HEK293 (cell line): ENCODE data around the gene CHST3.

ENCODE experiments used
- CTCF ChIA-PET: fragments of 350-600 bp; formaldehyde crosslinking; extraction: SDS; loops from one replicate; lab custom pipeline; 2021; ENCODE audit warnings: antibody characterized with exemption; lab: Yijun Ruan, JAX
- POLR2A ChIA-PET: fragments of 300-600 bp; formaldehyde crosslinking; extraction: SDS; loops from one replicate; lab custom pipeline; 2020; ENCODE audit warnings: antibody characterized with exemption, inconsistent platforms; lab: Yijun Ruan, JAX
- H3K27ac ChIP-seq: fragments of 200-500 bp; sonication (Bioruptor generic); 2 replicates; pipeline ENCODE4 v1.5.1; 2014; ENCODE audit warnings: low read depth, low read length, control low read depth, inconsistent platforms; ENCODE audit errors: extremely low read depth
- H3K36me3 ChIP-seq, 2 experiments: fragments of 200-500 bp in 1 of 2; sonication (Bioruptor generic) in 1 of 2; 1 replicate in 1 of 2; 2 replicates in 1 of 2; pipeline ENCODE4 v1.5.1; 2014 to 2017; ENCODE audit warnings: inconsistent platforms in 2 of 2, low read length in 2 of 2; ENCODE audit not compliant: control insufficient read depth in 2 of 2, insufficient read depth in 1 of 2
- H3K4me1 ChIP-seq: fragments of 200-500 bp; sonication (Bioruptor generic); 2 replicates; pipeline ENCODE4 v1.5.1; 2014; ENCODE audit warnings: mild to moderate bottlenecking, low read length, inconsistent platforms; ENCODE audit not compliant: control insufficient read depth, insufficient read depth
- H3K4me3 ChIP-seq: 2 replicates; pipeline ENCODE4 v1.5.1; 2011; ENCODE audit warnings: low read depth, mild to moderate bottlenecking, control low read depth, low read length, moderate library complexity
- H3K9me3 ChIP-seq: fragments of 200-500 bp; sonication (Bioruptor generic); 2 replicates; pipeline ENCODE4 v1.5.1; 2014; ENCODE audit warnings: low read depth, low read length, inconsistent platforms; ENCODE audit not compliant: control insufficient read depth, insufficient read depth
- HOXD13 ChIP-seq: sonication (generic); formaldehyde crosslinking; IDR thresholded peaks from 2 replicates; pipeline ENCODE4 v1.8.0; 2022; ENCODE audit warnings: missing genetic modification reagents, borderline replicate concordance
- KLF16 ChIP-seq: fragments of 450-650 bp; formaldehyde crosslinking; IDR thresholded peaks from 2 replicates; pipeline ENCODE4 v1.5.1; 2017; ENCODE audit warnings: missing biosample characterization, missing genetic modification characterization
- KLF8 ChIP-seq: fragments of 450-650 bp; formaldehyde crosslinking; IDR thresholded peaks from 2 replicates; pipeline ENCODE4 v1.5.1; 2016; ENCODE audit warnings: missing biosample characterization, missing genetic modification characterization
- MEIS1 ChIP-seq: sonication (generic); formaldehyde crosslinking; IDR thresholded peaks from 2 replicates; pipeline ENCODE4 v1.8.1; 2022; ENCODE audit warnings: missing genetic modification reagents, mild to moderate bottlenecking, borderline replicate concordance
- ZBTB21 ChIP-seq: fragments of 450-650 bp; formaldehyde crosslinking; IDR thresholded peaks from 2 replicates; pipeline ENCODE4 v1.5.1; 2017; ENCODE audit warnings: missing biosample characterization, missing genetic modification characterization
- ZFP37 ChIP-seq: fragments of 450-650 bp; formaldehyde crosslinking; IDR thresholded peaks from 2 replicates; pipeline ENCODE4 v1.5.1; 2016; ENCODE audit warnings: missing biosample characterization, missing genetic modification characterization
- ZNF10 ChIP-seq: fragments of 450-650 bp; formaldehyde crosslinking; IDR thresholded peaks from 2 replicates; pipeline ENCODE4 v1.5.1; 2017; ENCODE audit warnings: missing biosample characterization, missing genetic modification characterization
- ZNF174 ChIP-seq: fragments of 450-650 bp; formaldehyde crosslinking; IDR thresholded peaks from 2 replicates; pipeline ENCODE4 v1.5.0; 2017; ENCODE audit warnings: missing biosample characterization, mild to moderate bottlenecking, missing genetic modification characterization
- ZNF214 ChIP-seq: fragments of 450-650 bp; formaldehyde crosslinking; IDR thresholded peaks from 2 replicates; pipeline ENCODE4 v1.5.1; 2017; ENCODE audit warnings: missing biosample characterization, mild to moderate bottlenecking, missing genetic modification characterization, borderline replicate concordance
- ZNF239 ChIP-seq: fragments of 450-650 bp; formaldehyde crosslinking; IDR thresholded peaks from 2 replicates; pipeline ENCODE4 v1.5.1; 2016; ENCODE audit warnings: missing biosample characterization, missing genetic modification characterization
- ZNF335 ChIP-seq: fragments of 450-650 bp; formaldehyde crosslinking; conservative IDR thresholded peaks from 2 replicates; pipeline ENCODE4 v1.5.1; 2016; ENCODE audit warnings: missing biosample characterization, missing genetic modification characterization
- ZNF350 ChIP-seq: fragments of 450-650 bp; formaldehyde crosslinking; IDR thresholded peaks from 2 replicates; pipeline ENCODE4 v1.5.0; 2017; ENCODE audit warnings: missing biosample characterization, mild to moderate bottlenecking, missing genetic modification characterization
- ZNF37A ChIP-seq: fragments of 450-650 bp; IDR thresholded peaks from 2 replicates; pipeline ENCODE4 v1.5.1; 2018; ENCODE audit warnings: missing biosample characterization, missing genetic modification characterization
- ZNF449 ChIP-seq: fragments of 450-650 bp; formaldehyde crosslinking; IDR thresholded peaks from 2 replicates; pipeline ENCODE4 v1.5.1; 2017; ENCODE audit warnings: missing biosample characterization, mild to moderate bottlenecking, missing genetic modification characterization, moderate library complexity
- ZNF514 ChIP-seq: fragments of 450-650 bp; formaldehyde crosslinking; IDR thresholded peaks from 2 replicates; pipeline ENCODE4 v1.5.1; 2016; ENCODE audit warnings: missing biosample characterization, missing genetic modification characterization
- ZNF555 ChIP-seq: fragments of 450-650 bp; formaldehyde crosslinking; conservative IDR thresholded peaks from 2 replicates; pipeline ENCODE4 v1.5.1; 2017; ENCODE audit warnings: missing biosample characterization, mild to moderate bottlenecking, missing genetic modification characterization, inconsistent platforms
- ZNF558 ChIP-seq: fragments of 450-650 bp; formaldehyde crosslinking; IDR thresholded peaks from 2 replicates; pipeline ENCODE4 v1.5.1; 2016; ENCODE audit warnings: missing biosample characterization, missing genetic modification characterization
- ZNF585B ChIP-seq: fragments of 450-650 bp; formaldehyde crosslinking; IDR thresholded peaks from 2 replicates; pipeline ENCODE4 v1.5.1; 2016; ENCODE audit warnings: missing biosample characterization, missing genetic modification characterization
- ZNF610 ChIP-seq: fragments of 450-650 bp; formaldehyde crosslinking; IDR thresholded peaks from 2 replicates; pipeline ENCODE4 v1.5.1; 2016; ENCODE audit warnings: missing biosample characterization, missing genetic modification characterization, borderline replicate concordance
- ZNF837 ChIP-seq: fragments of 450-650 bp; formaldehyde crosslinking; IDR thresholded peaks from 2 replicates; pipeline ENCODE4 v1.5.1; 2016; ENCODE audit warnings: missing biosample characterization, missing genetic modification characterization
- ZNF843 ChIP-seq: fragments of 450-650 bp; formaldehyde crosslinking; IDR thresholded peaks from 2 replicates; pipeline ENCODE4 v1.5.1; 2016; ENCODE audit warnings: missing biosample characterization, missing genetic modification characterization
- ZSCAN30 ChIP-seq: fragments of 450-650 bp; IDR thresholded peaks from 2 replicates; pipeline ENCODE4 v1.5.1; 2018; ENCODE audit warnings: missing biosample characterization, mild to moderate bottlenecking, missing genetic modification characterization, moderate library complexity
- ZSCAN4 ChIP-seq: fragments of 450-650 bp; formaldehyde crosslinking; IDR thresholded peaks from 2 replicates; pipeline ENCODE4 v1.5.1; 2017; ENCODE audit warnings: missing biosample characterization, missing genetic modification characterization
- TF ChIP-seq, protein P1 (sequence below): fragments of 450-650 bp; formaldehyde crosslinking; IDR thresholded peaks from 2 replicates; pipeline ENCODE4 v1.5.1; 2016; ENCODE audit warnings: missing biosample characterization, missing genetic modification characterization
- TF ChIP-seq, protein P2 (sequence below): fragments of 450-650 bp; formaldehyde crosslinking; IDR thresholded peaks from 2 replicates; pipeline ENCODE4 v1.5.1; 2016; ENCODE audit warnings: missing biosample characterization, missing genetic modification characterization

Gene CHST3

DNA sequence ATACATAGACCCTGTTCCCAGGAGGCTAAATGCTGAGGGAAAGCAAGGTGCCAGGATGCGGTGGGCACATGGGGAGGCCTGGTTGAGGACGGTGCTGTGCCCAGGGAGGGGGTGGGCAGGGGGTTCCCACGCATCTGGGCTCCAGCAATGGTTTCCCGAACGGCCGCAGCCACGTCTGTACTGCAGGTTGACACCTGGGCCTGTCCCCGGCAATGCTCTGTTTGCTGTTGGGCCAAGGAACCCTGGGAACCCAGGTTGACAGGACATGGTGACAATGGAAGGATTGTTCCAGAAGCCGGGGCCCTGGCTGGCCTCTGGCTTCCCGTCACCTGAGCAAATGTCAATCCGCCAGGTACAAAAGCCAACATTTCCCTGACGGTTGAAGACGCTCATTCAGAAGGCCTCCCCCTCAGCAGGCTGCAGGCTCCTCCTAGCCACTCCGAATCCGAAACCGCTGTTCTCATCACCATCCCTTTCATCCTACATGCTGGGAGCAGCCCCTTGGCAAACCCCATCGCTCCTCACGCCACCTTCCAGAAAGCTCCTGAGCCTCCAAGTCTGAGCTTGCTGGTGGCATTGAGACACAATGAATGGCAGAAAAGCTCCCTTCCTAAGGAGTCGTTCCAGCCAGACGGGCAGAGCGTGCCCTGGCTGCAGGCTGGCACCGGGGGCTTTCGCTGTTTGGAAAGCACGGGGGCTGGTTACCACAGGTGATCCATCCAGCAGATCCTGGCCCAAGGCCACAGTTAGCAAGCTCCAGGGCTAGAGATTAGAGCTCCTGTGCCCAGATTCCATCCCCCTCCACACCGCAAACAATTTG is 92.9 kb downstream of the CHST3 start:
- ChIA-PET CTCF (interaction anchor here (0.7 to 1.9 kb wide), 6 partner anchors 9 to 388 kb away, joined by 3 to 11 read pairs (median 4); no protein-coding TSS in a partner anchor), POLR2A (interaction anchor here (0.6 kb wide), 2 partner anchors 196 to 1573 kb away, joined by 4 to 5 read pairs; no protein-coding TSS in a partner anchor)
- Histone ChIP-seq H3K27ac (no peak overlapping the region), H3K4me3 (no peak overlapping the region), H3K36me3 (no peaks in the 10 kb centered on the region), H3K4me1 (peaks cover 13% of the 10 kb centered on the region), H3K9me3 (no peaks in the 10 kb centered on the region)
- TF ChIP-seq, protein P1, sequence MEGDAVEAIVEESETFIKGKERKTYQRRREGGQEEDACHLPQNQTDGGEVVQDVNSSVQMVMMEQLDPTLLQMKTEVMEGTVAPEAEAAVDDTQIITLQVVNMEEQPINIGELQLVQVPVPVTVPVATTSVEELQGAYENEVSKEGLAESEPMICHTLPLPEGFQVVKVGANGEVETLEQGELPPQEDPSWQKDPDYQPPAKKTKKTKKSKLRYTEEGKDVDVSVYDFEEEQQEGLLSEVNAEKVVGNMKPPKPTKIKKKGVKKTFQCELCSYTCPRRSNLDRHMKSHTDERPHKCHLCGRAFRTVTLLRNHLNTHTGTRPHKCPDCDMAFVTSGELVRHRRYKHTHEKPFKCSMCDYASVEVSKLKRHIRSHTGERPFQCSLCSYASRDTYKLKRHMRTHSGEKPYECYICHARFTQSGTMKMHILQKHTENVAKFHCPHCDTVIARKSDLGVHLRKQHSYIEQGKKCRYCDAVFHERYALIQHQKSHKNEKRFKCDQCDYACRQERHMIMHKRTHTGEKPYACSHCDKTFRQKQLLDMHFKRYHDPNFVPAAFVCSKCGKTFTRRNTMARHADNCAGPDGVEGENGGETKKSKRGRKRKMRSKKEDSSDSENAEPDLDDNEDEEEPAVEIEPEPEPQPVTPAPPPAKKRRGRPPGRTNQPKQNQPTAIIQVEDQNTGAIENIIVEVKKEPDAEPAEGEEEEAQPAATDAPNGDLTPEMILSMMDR (tag by site-specific recombination) = no peak
- TF ChIP-seq ZNF350 (tag by site-specific recombination) = no peak
- no peak for TF ChIP-seq ZNF558
- no peak for TF ChIP-seq ZNF837
- TF ChIP-seq ZNF610 (tag by site-specific recombination) = no peak
- TF ChIP-seq ZBTB21 (tag by site-specific recombination) = no peak
- TF ChIP-seq ZNF174 (tag by site-specific recombination) = no peak

DNA sequence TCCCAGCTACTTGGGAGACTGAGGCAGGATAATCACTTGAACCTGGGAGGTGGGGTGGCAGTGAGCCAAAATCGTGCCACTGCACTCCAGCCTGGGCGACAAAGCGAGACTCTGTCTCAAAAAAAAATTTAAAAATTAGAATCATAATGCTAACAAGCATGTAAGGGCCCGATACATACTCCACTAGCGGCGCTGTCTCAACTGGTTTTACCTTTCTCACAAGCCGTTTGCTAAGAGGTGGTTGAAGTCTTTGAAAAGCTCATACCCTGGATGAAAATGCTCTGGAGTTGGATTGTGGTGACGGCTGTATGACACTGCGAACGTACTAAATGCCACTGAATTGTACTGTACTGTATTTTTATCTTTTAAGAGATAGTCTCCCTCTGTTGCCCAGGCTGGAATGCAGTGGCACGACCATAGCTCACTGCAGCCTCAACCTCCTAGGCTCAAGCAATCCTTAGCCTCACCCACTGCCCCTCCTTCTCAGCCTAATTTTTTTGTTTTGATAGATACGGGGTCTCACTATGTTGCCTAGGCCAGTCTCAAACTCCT is 94.2 kb downstream of the CHST3 start:
- H3K4me1 ChIP-seq = peaks cover 13% of the 10 kb centered on the region
- no peak overlapping the region for H3K27ac ChIP-seq
- no peaks in the 10 kb centered on the region for H3K36me3 ChIP-seq
- no peaks in the 10 kb centered on the region for H3K9me3 ChIP-seq
- no peak overlapping the region for H3K4me3 ChIP-seq
- no peak for TF ChIP-seq ZNF585B
- no peak for TF ChIP-seq ZNF843 (tag by site-specific recombination)
- no peak for TF ChIP-seq ZNF610 (tag by site-specific recombination)
- no peak for TF ChIP-seq ZNF10 (tag by site-specific recombination)
- TF ChIP-seq ZSCAN30 (tag by site-specific recombination) = no peak
- TF ChIP-seq HOXD13 (CRISPR knock-in tag) = no peak
- TF ChIP-seq ZFP37 (tag by site-specific recombination) = no peak
- TF ChIP-seq ZNF214 (tag by site-specific recombination) = no peak
- no peak for TF ChIP-seq ZNF558
- TF ChIP-seq ZNF449 (tag by site-specific recombination) = no peak
- TF ChIP-seq KLF16 = no peak
- no peak for TF ChIP-seq ZSCAN4
- no peak for TF ChIP-seq ZNF555 (tag by site-specific recombination)
- TF ChIP-seq ZNF335 (tag by site-specific recombination) = no peak
- TF ChIP-seq KLF8 (tag by site-specific recombination) = no peak
- TF ChIP-seq, protein P2, sequence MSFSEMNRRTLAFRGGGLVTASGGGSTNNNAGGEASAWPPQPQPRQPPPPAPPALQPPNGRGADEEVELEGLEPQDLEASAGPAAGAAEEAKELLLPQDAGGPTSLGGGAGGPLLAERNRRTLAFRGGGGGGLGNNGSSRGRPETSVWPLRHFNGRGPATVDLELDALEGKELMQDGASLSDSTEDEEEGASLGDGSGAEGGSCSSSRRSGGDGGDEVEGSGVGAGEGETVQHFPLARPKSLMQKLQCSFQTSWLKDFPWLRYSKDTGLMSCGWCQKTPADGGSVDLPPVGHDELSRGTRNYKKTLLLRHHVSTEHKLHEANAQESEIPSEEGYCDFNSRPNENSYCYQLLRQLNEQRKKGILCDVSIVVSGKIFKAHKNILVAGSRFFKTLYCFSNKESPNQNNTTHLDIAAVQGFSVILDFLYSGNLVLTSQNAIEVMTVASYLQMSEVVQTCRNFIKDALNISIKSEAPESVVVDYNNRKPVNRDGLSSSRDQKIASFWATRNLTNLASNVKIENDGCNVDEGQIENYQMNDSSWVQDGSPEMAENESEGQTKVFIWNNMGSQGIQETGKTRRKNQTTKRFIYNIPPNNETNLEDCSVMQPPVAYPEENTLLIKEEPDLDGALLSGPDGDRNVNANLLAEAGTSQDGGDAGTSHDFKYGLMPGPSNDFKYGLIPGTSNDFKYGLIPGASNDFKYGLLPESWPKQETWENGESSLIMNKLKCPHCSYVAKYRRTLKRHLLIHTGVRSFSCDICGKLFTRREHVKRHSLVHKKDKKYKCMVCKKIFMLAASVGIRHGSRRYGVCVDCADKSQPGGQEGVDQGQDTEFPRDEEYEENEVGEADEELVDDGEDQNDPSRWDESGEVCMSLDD (tag by site-specific recombination) = no peak
- TF ChIP-seq ZNF37A (tag by site-specific recombination) = no peak
- no peak for TF ChIP-seq ZNF239
- no peak for TF ChIP-seq MEIS1
- TF ChIP-seq ZNF514 (tag by site-specific recombination) = no peak
- ChIA-PET POLR2A (no interaction called here), CTCF (interaction anchor here (0.6 to 2.2 kb wide), 4 partner anchors 10 to 163 kb away, joined by 3 to 10 read pairs (median 6); no protein-coding TSS in a partner anchor)
